ENCODE results near the gene ABCA1. TPM values are rescaled to one million over a fixed set of nuclear protein-coding genes. Genes with fewer than 3 reads are reported as not detected.
A peak's percentile ranks its signal among the peaks of the same experiment; 100 is the strongest.
"Not testable (repeated sequence)": the region's sequence is repeated elsewhere in the genome, so short reads cannot be mapped to it uniquely, and the experiment has no call there.

ABCA1 gene
- total RNA-seq, 1 donor from 2014 or later, result 30.7 TPM

GRCh38 chr9:104860263-104860662 lies 67.7 kb downstream of the ABCA1 start:
- Histone ChIP-seq H3K4me1 (peaks cover 86% of the 10 kb centered on the region), H3K27me3 (no peaks in the 10 kb centered on the region), H3K36me3 (peaks cover 0 to 19% of the 10 kb centered on the region in 2 donors), H3K27ac (peak overlapping the region; percentile 6), H3K9me3 (no peaks in the 10 kb centered on the region), H3K4me3 (no peak overlapping the region)
- intact Hi-C loops (cut with DNase I), result loop anchor here (10.0 kb wide), 1 partner anchor 295 kb away; no protein-coding TSS in a partner anchor
- TF ChIP-seq, protein P1, sequence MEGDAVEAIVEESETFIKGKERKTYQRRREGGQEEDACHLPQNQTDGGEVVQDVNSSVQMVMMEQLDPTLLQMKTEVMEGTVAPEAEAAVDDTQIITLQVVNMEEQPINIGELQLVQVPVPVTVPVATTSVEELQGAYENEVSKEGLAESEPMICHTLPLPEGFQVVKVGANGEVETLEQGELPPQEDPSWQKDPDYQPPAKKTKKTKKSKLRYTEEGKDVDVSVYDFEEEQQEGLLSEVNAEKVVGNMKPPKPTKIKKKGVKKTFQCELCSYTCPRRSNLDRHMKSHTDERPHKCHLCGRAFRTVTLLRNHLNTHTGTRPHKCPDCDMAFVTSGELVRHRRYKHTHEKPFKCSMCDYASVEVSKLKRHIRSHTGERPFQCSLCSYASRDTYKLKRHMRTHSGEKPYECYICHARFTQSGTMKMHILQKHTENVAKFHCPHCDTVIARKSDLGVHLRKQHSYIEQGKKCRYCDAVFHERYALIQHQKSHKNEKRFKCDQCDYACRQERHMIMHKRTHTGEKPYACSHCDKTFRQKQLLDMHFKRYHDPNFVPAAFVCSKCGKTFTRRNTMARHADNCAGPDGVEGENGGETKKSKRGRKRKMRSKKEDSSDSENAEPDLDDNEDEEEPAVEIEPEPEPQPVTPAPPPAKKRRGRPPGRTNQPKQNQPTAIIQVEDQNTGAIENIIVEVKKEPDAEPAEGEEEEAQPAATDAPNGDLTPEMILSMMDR (IDR thresholded peaks at IDR 0.05), result no peak
- no peak for TF ChIP-seq POLR2A (IDR thresholded peaks at IDR 0.05)
- no peak for TF ChIP-seq POLR2AphosphoS5 (IDR thresholded peaks at IDR 0.05; ENCODE audit: insufficient read depth in 1 of 2, low read depth in 1 of 2)
- no peak for DNase-seq (ENCODE audit: extremely low spot score in 2 of 2)

GRCh38 chr9:104858846-104859245 lies 69.1 kb downstream of the ABCA1 start:
- Histone ChIP-seq H3K4me1 (peaks cover 79% of the 10 kb centered on the region), H3K27ac (peak overlapping the region; percentile 12), H3K36me3 (peaks cover 0 to 19% of the 10 kb centered on the region in 2 donors), H3K9me3 (no peaks in the 10 kb centered on the region), H3K27me3 (no peaks in the 10 kb centered on the region), H3K4me3 (no peak overlapping the region)
- no peak for DNase-seq (ENCODE audit: extremely low spot score in 2 of 2)
- intact Hi-C loops (cut with DNase I), result no loop called here
- no peak for TF ChIP-seq POLR2AphosphoS5 (IDR thresholded peaks at IDR 0.05; ENCODE audit: insufficient read depth in 1 of 2, low read depth in 1 of 2)

DNA sequence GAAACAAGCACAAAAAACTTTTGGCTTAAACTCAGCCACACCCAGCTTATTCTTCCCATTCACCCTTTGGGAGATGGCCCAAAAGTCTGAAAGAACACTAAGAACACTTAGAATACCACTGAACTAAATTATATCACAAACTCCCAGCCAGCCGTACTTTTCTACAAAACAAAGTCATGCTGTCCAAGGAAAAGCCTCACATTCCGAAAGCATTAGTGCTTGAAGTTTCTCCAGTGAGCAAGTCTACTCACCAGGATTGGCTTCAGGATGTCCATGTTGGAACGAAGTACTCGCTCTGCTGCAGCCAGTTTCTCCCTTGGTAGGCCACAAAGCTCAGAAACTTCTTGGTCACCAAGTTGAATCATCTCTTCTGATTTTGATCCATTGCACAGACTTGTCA lies 69.7 kb downstream of the ABCA1 start:
- peaks cover 79% of the 10 kb centered on the region for H3K4me1 ChIP-seq
- H3K9me3 ChIP-seq, result no peaks in the 10 kb centered on the region
- H3K36me3 ChIP-seq, result peaks cover 0 to 21% of the 10 kb centered on the region in 2 donors
- no peak for DNase-seq (ENCODE audit: extremely low spot score in 2 of 2)
- TF ChIP-seq POLR2A (IDR thresholded peaks at IDR 0.05) (no peak), POLR2AphosphoS5 (IDR thresholded peaks at IDR 0.05; ENCODE audit: insufficient read depth in 1 of 2, low read depth in 1 of 2) (no peak)
- TF ChIP-seq, protein P1 (IDR thresholded peaks at IDR 0.05), result no peak
- intact Hi-C loops (cut with DNase I), result no loop called here
- H3K27me3 ChIP-seq, result no peaks in the 10 kb centered on the region
- no peak overlapping the region for H3K4me3 ChIP-seq
- peak overlapping the region; percentile 12 for H3K27ac ChIP-seq

- no peak for TF ChIP-seq POLR2A (IDR thresholded peaks at IDR 0.05)
- TF ChIP-seq POLR2AphosphoS5 (IDR thresholded peaks at IDR 0.05; ENCODE audit: insufficient read depth in 1 of 2, low read depth in 1 of 2), result no peak
- TF ChIP-seq, protein P1 (IDR thresholded peaks at IDR 0.05), result no peak
- Histone ChIP-seq H3K4me3 (no peak overlapping the region), H3K9me3 (no peaks in the 10 kb centered on the region), H3K36me3 (peaks cover 0 to 22% of the 10 kb centered on the region in 2 donors), H3K27ac (peak overlapping the region; percentile 10), H3K4me1 (peaks cover 80% of the 10 kb centered on the region), H3K27me3 (no peaks in the 10 kb centered on the region)
- intact Hi-C loops (cut with DNase I), result no loop called here
- DNase-seq (ENCODE audit: extremely low spot score in 2 of 2), result no peak
These were observed 71.5 kb downstream of the ABCA1 start for GRCh38 chr9:104856413-104856941.

DNA sequence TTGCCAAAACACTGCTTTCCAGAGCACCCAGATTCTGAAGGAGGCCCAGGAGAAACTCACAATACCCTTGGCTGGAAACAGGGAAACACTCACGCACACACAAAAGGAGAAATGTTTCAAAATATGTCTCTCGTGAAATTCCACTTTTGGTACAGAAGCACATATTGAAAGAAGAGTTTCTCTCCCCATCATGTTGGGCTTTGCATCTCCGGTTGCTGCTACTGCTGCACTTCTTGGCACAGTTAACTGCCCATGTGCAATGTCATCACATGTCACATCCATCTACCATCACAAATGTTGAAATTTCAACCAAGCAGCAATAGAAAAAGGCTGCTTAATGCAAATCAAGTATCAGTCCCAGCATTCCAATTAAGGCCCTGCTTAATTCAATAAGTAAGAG lies 72.1 kb downstream of the ABCA1 start:
- H3K4me1 ChIP-seq, result peaks cover 79% of the 10 kb centered on the region
- TF ChIP-seq POLR2A (IDR thresholded peaks at IDR 0.05), result no peak
- no peaks in the 10 kb centered on the region for H3K27me3 ChIP-seq
- H3K9me3 ChIP-seq, result no peaks in the 10 kb centered on the region
- no peak for DNase-seq (ENCODE audit: extremely low spot score in 2 of 2)
- peak overlapping the region; percentile 10 for H3K27ac ChIP-seq
- no peak overlapping the region for H3K4me3 ChIP-seq
- intact Hi-C loops (cut with DNase I), result no loop called here
- H3K36me3 ChIP-seq, result peaks cover 0 to 19% of the 10 kb centered on the region in 2 donors

DNA sequence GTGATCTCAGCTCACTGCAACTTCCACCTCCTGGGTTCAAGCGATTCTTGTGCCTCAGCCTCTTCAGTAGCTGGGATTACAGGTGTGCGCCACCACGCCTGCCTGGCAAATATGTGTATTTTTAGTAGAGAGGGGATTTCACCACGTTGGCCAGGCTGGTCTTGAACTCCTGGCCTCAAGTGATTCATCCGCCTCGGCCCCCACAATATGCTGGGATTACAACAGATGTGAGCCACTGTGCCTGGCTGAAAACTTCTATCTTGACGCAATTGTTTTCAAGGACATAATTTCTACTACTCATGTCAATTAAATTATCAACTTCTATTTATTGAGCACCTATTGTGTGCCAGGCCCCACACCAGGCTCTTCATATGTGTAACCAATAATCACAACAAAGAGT lies 72.7 kb downstream of the ABCA1 start:
- H3K4me3 ChIP-seq; H3K9me3 ChIP-seq; DNase-seq (ENCODE audit: extremely low spot score in 2 of 2); H3K27me3 ChIP-seq; intact Hi-C loops (cut with DNase I); H3K27ac ChIP-seq: not testable (repeated sequence)
- Histone ChIP-seq H3K36me3 (peaks cover 0 to 19% of the 10 kb centered on the region in 2 donors), H3K4me1 (peaks cover 79% of the 10 kb centered on the region)

All from vagina (tissue), 2 donors.